NCI-H226 (cell line): ENCODE data around the gene FAM20A.

ENCODE experiments used
- DNase-seq: peaks from one replicate; pipeline ENCODE4 v3.0.0-alpha.2; 2015

Gene FAM20A

DNA sequence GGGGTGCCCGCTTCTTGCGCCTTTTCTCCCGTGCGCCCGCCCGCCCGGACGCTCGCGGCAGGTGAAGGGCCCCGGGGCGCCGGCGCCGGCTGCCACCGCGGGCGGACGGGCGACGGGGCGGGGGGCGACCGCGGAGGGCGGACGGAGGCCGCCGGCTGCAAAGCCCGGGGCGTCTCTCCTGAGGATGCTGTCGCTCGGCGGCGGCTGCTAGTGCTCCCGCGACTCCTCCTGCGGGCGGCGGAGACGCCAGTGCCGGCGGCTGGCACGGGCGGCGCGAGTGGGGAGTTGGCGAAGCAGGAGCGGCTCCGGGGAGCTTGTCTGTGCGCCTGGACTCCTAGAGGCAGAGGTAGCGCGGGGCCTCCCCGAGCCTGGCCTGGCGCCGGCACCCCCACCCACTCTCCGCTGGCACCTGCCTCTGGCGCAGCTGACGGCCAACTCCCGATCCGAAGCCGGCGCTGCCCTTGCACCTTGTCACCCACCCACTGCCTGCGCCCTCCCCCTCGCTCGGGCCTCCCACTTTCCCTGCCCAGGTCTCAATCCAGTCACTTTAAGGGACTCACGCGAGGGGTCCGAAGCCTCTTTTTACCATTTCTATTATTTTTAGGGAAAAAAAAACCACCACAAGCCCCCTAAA, at the start of gene FAM20A:
Gene FAM20A, minus strand, starts transcription at position 437 of the 634 bp plus-strand sequence. CDS start 701 bp downstream, outside the sequence.
- no peak for DNase-seq

DNA sequence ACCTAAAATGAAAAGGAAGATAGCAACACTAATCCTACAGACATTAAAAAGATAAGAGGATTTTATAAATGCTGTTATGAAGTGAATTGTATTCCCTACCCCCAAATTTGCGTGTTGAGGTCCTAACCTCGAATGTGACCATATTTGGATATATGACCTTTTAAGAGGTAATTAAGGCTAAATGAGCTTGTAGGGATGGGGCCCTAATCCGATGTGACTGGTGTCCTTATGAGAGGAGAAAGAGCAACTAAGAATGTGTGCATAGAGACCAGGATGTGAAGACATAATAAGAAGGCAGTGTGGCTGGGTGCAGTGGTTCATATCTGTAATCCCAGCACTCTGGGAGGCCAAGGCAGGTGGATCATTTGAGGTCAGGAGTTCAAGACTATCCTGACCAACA, 48.2 kb upstream of the FAM20A start:
- no peak for DNase-seq

DNA sequence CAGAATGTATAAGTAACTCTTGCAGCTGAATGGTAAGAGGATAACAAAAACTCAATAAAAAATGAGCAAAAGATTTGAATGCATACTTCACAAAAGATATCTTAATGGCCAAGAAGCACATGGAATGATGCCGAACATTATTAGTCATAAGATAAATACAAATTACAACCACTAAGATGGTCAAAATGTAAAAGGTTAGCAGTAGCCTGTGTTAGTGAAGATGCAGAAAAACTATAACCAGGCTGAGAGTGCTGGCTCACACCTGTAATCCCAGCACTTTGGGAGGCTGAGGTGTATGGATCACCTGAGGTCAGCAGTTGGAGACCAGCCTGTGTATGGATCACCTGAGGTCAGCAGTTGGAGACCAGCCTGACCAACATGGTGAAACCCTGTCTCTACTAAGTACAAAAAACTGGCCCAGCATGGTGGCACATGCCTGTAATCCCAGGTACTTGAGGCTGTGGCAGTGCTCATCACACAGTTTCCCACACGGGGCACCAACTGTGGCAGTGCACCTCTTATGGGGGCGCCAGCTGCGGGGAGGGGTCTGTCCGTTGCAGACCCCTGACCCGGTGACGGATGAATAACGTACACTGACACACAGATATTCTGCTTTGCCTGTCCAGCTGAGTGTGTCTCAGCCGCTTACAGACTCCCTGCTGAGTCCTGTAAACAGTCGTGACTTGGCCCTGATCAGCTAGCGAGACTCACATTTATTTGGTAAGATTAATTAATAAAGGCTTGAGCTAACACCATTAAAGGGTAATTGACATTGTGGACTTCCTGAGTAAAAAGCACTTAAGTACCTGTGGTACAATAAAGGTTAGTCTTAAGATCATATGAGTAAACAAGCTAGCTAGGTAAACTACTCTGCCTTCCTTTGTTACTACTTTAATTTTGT, 45.7 kb upstream of the FAM20A start:
- no peak for DNase-seq

DNA sequence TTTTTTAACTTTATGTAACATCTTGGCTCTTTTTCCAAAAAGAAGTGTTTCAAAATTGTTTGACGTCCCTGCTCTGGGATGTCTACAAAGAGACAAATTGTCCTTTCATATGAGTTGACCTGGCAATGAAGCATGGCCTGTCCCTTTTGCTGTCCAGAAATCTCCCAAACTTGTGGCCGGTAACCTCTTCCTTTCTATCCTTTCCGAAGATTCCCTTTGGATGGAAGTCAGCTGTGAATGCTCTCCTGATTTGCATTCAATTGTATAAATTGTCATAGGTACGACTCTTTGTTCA, 40.9 kb upstream of the FAM20A start:
- DNase-seq, result no peak

DNA sequence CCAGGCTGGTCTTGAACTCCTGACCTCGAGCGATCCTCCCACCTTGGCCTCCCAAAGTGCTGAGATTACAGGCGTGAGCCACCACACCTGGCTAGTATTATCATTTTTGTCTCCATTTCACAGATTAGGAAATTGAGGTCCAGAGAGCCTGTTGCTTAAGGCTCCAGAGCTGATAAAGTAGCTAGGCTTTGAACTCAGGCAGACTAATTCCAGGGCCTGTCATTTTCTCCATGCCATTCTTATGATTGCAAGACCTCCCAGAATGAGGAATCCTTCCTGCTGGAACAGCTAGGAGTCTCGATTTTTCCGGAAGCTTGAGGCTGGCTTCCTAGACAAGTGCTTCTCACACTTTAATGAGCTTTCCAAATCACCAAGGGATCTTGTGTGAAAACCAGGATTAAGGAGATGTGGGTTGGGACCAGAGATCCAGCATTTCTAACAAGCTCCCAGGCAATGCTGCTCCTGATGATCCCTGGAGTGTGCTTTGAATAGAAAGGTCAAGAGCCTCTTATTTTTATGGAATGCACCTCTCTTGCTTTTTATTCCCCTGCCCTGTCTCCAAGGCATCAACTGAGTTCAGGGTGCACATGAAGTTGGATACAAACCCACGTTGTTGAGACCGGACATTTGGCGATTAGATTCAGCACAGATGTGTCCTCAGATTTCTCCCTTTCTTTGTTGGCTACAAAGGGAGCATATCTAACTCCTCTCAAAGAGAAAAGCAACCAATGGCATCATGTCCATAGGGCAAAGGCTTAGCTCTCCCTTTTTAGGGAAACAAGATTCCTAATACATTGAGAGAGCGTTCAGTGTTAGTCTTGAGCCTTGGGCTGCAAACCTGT, 40.3 kb upstream of the FAM20A start:
- DNase-seq, result no peak

DNA sequence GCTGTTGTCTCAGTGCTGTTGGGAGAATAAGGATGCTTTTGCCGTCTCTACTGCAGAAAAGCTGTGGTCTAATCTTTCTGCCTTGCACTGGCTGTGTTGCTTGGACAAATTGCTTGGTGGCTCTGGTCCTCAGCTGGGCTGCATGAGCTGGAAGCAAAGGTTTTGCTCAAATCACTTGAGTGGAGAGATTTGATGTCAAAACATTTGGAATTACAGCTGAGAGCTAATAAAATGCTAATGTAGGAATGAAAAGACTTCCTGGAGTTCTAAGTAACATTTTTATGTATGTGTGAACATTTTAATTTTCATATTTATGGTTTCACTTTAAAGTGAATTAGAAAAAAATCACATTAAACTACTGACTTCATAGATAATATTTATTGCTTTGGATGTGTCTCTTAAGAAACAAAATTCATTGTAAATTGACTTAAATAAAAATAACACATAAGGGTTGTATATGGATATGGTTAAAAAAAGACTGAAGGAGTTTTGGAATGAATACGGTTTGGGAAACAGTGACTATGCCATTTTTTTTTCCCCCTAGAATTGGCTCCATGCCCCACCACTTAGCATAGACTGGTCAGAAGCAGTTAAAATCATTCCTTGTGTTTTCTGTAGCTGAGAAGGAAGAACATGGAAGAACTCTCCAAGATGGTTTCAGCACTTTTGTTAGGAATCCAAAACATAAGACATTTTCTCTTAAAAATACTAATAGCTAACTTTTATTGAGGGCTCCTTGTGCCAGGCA, 39.2 kb upstream of the FAM20A start:
- no peak for DNase-seq

DNA sequence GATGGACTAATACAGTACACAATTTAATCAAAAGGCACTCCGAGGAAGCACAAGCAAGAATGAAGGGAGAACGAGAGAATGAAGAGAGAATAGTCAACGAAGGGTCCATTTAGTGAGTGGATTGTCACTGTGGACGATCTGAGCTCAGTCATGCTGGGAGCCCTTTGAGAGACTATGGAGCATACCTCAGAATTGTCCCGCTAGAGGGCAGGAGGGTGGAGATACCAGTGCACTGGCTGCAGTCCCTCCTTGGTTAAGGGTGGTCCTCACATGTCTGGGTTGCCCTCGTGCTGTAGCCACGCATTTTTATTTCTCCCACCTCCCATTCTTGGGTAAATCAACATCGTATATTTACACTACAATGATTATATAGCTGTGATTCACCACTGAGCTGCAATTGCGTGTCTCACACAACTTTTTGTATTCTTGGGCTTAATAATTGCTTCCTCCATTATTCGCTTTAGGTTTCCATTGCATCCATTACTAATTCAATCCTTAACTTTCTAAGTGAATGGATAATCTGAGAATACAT, 33.2 kb upstream of the FAM20A start:
- DNase-seq, result no peak

DNA sequence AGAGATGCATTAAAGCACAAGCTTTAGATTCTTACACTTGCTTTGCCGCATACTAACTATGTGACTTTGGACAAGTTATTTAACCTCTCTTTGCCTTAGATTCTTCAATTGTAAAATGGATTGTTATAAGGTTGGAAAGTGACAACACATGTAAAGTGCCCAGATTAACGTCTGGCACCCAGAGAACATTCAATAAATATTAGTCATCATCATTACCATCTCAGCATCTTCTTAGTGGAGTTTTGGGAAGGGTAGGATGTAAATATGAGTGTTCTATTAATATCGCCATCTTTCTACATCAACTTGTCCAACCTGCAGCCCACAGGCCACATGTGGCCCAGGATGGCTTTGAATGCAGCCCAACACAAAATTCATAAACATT, 27.4 kb upstream of the FAM20A start:
- DNase-seq, result no peak

DNA sequence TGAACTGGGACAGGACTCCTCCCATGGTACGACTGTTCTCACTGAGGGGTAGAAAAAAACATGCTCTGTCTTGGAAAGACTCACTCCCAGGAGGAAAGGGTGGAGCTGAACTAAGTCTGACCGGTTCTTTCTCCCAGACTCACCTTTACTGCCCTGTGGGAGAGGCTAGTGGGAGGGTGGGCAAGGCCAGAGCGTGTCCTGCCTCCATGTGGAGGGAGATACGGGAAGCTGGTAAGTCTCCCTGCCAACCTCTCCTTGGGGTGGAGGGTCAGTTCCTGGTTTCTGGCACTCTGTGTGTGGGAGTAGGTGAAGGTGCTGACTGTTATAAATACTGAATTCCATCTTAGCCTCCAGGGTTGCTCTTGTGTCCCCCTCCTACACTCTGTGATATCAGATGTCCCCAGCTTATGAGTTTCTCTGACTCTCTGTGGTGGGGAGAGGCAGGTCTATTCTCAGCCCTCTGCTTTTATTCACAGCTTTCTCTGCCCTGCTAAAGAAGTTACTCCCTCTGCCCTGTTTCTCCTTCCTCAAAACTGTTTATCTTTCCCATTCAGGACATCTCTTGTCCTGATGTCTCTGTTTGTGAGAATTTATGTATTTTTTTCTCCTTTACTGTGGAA, 26.9 kb upstream of the FAM20A start:
- DNase-seq, result peak; percentile 64

DNA sequence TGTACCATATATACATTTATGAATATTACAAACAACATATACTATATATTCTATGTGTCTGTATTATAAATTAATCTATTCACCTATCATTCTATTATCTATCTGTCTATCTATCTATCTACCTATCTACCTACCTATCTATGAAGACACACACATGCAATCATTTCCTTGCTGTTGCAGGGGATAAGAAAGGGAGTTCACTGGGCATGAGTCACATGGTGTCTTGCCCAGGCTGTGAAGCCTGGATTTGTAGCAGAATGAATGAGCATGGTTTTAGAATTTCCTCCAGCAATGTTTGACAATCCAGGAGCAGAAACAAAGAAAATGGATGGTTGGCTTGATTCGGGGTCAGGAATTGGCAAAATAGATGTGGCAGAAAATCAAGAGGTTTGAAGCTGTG, 23.2 kb upstream of the FAM20A start:
- DNase-seq, result peak; percentile 17

DNA sequence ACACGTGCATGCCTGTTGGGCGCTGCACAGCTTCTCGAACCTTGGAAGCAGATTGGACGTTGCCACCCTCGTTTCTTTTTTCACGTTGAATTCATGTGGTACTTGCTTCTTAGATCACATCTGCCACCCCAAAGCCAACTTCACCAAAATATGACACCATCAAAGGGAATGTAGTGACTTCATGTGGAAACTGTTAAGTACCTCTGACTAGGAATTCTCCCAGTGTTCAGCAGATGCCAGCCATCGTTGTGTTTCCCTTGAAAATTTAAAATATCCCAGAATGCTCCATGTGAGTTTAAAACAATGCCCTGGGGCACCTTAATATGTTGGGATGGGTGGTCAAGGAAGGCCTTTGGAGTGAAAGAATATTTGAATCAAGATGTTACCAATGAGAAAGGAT, 22.6 kb upstream of the FAM20A start:
- no peak for DNase-seq

DNA sequence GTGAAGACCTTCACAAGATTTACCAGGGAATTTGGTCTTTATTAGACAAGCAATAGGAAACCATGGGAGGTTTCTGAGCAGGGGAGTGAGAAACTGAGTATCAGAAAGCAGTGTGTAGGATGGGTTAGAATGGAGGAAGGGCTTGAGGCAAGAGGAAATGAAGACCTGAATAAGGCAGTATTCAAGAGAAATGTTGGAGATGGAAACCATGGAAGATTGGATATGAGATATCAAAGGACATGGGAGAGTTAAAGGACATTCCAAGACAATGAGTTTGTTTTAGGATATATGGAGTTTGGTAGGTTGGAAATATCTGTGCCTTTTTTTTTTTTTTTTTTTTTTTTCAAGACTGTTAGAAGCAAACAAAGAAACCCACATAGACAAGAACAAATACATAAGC, 21.3 kb upstream of the FAM20A start:
- DNase-seq, result no peak

DNA sequence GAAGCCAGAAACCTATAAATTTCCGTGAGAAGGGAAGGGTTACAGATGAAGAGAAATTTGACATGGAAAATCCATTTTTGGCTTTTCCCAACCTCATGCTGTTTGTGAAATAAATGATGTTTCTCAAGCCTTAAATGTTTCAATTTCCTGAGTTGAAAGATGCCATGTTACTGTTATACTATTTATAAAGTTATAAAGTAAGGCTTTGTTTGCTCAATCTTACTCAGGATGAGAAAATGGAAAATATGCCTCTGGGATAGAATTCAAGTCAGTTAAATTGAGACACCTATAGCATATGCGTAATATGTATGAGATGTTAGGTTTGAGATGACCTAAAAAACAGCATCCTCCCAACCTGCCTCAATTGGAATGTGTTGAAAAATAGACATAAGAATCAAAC, 19.9 kb upstream of the FAM20A start:
- no peak for DNase-seq

DNA sequence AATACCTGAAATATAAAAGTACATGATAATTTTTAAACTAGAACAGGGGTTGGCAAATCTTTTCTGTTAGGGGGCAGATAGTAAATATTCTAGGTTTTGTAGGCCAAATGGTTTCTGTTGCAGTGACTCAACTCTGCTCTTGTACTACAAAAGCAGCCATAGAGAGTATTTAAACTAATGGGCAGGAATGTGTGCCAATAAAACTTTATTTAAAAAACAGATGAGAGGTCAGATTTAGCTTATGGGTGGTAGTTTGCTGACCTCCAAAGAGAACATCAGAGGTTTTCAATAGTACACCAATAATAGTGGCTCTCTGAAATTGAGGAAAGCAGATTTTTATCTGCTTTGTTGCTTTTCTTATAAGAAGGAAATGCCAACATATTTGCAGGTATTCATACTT, 15.2 kb upstream of the FAM20A start:
- DNase-seq, result no peak

DNA sequence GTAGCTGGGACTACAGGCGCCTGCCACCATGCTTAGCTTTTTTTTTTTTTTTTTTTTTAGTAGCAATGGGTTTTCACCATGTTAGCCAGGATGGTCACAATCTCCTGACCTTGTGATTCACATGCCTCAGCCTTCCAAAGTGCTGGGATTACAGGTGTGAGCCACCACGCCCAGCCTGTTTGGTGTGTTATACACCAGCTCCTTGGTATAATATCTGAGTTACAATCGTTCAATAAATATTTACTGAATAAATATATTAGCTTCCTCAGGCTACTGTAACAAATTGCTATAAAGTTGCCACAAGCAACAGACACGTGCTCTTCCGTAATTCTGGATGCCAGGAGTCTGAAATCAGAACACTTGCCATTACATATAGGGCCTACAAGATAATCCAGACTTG, 13.6 kb upstream of the FAM20A start:
- DNase-seq, result no peak

DNA sequence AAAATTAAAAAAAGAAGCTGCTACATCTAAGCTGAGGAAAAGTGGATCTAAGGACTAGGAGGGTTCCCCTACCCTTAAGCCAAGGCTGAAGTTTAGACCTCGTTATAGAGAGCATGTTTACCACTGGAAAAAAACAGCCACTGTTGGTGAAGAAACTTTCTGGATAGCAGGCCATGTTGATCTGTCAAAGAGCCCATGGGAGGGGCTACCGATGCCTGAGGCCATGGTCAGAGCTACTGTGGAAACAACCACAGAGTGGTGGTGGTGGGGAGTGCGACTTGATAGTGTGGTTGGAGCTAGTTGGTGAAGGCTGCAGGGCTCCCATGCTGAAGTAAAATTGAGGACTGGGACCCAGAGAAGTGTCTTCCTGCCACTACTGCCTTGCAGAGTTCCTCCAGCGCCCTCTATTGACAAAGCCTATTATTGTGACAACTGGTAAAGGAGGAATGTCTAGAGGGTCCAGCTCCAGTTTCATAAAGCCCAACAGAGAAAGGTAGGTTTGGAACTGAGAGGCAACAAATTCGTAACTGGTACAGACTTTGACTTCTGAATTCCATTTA, 12.7 kb upstream of the FAM20A start:
- DNase-seq, result no peak

DNA sequence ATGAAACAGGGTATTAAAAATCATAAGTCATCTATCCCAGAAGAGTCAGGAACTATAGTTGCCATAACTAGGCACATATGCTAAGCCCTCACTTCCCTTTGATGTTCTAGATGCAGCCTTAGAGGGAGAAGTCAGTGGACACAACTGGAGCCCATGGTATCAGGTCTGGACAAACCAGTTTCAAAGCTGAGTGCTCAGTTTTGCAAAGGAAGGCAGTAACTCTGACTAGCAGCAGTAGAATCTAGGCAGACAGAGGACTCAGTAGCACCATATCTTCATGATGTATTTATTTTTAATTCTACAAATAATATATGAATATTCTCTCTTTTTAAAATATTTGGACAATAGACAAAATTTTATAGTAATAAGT, 11.7 kb upstream of the FAM20A start:
- DNase-seq, result no peak

DNA sequence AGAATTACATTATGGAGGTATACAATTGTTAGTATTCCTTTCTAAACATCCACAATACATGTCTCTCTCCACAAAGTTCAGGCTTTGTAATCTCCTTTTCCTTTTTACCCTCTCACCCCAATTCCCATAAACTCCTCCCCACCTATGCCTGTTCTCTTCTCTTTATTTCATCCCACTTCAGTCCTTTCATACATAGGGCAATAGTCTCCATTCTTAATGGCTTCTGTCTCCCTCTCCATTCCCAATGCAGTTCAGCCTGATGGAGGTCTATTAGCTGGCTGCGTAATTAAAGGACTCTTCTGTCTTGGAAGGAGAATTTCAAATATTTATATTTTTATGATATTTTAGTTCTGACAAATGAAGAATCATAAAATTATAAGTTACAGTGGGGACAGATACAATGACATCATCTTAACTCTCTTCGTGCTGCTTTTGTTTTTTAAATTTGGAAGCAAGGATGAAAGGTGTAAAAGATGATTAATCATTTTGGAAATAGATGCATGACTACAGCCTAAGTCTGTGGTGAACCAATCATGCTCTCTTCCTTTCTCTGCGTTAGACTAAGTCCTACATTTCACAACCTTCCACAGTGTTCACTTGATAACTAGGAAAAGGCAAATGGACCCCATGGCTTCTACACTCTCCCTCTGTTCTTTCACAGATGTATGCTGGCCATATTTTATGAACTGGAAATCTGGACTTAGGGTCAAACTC, 11.2 kb upstream of the FAM20A start:
- no peak for DNase-seq

DNA sequence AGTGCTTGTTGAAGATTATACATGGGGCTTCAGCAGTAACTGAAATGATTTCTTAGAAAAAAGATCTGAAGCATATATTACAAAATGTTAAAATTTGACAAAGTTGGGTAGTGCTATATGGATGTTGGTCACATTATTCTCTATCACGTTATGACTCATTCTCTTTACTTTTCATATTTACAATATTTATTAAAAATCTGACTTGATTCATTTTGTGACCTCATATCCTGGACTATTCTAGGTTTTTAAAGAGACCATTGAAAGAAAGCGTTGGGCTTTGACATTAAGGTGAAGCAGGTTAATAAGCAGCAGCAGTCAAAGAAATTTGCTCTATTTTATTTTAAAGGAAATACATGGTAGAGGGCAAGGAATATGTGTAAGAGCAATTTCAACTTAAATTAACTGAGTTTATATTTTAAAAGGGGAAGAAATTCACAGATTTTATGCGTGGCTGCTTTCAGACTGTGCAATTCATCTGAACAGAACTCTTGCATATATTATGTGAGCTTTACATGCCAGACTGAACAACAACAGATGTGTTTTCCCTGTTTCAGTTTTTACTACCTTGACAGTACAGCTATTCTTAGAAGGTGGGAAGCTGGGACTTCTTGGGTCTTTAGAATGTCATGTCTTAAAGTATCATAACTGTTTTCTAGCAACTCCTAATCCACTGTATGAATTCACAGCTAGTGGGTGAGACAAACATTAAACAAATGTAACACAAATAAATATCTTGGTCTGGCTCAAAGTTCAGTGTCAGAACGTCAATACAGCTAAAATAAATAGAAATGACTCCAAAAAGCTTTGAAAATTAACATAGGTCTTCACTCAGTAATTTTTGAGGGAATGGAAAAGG, 10.4 kb upstream of the FAM20A start:
- DNase-seq, result no peak

DNA sequence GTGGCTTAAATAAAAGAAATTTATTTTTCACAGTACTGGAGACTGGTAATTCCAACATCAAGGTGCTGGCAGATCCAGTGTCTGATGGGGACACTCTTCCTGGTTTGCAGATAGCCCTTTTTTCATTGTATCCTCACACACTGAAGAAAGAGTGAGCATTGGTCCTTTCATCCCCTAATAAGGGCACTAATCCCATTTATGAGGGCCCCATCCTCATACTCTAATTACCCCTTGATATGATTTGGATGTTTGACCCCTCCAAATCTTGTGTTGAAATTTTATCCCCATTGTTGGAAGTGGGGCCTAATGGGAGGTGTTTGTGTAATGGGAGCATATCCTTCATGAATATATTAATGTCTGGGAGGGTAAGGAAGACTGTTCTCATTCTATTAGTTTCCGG, 9.4 kb upstream of the FAM20A start:
- no peak for DNase-seq
